ENCODE results near the gene USP25.

DNA sequence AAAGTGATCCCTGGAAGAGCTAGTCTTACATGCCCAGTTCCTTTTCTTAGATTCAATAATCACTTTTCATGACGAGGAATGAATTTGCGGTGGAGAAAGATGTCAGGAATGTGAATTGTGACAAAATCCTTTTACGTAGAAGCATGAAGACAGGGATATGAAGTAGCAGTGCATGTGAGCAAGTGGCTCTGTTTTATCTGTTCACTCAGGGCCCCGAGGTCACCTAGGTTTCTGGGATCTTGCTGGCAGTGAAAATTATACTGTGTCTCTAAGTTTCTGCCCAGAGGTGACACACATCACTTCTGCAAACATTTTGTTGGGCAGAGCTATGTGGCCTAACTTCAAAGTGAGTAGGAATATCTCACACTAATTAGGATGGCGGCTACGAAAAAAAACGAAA lies 79.3 kb downstream of the USP25 start:
- TF ChIP-seq ZNF280A (IDR thresholded peaks at IDR 0.05; ENCODE audit: low read depth, partially characterized antibody): no peak
- no peak for TF ChIP-seq TFAP4 (CRISPR knock-in tag; IDR thresholded peaks at IDR 0.05; ENCODE audit: borderline replicate concordance)
